DMS153 treated with DMSO at 0.1 percent for 48 hours (cell line): Measurements from ENCODE around the gene EIF4A3.
A peak's percentile ranks its signal among the peaks of the same experiment; 100 is the strongest.

Experiments
- DNase-seq: peaks from one replicate; lab custom pipeline; 2025; ENCODE audit not compliant: unreplicated experiment; lab: John Stamatoyannopoulos, UW

EIF4A3 gene

DNA sequence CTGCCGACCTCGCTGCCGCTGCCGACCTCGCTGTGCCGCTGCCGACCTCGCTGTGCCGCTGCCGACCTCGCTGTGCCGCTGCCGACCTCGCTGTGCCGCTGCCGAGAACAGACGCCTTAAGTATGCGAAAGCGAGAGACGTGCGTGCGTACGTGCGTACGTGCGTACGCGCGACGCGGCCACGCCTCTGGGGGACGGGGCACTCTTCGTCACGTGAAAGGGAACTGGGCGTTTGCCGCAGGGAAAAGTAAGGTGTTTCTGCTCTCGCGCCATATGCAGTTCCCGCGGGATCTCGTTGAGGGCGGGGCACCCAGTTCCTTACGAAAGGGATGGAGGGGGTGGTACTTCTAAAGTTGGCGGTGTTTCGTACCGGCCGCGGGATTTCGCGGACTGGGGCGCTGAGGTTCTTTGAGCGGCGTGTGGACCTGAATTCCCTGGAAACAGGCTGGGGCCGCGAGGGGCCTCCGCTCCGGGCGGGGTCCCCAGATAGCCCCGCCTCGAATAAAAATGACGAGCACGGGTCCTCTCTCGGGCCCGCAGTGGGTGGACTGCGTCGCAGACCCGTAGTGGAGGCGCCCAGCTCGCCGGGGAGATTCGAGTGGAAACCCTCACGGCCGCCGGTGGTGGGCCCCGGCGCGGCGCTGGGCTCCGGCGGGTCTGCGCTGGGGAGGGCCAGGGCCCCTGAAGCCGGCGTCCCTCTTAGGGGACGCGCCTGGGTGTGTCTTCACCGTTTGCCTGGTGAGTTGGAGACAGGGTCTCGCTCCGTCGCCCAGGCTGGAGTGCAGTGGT is at the start of gene EIF4A3:
Gene EIF4A3, minus strand, starts transcription at position 94 of the 788 bp plus-strand sequence. CDS start 167 bp downstream, outside the sequence.
- peak; percentile 97 for DNase-seq

DNA sequence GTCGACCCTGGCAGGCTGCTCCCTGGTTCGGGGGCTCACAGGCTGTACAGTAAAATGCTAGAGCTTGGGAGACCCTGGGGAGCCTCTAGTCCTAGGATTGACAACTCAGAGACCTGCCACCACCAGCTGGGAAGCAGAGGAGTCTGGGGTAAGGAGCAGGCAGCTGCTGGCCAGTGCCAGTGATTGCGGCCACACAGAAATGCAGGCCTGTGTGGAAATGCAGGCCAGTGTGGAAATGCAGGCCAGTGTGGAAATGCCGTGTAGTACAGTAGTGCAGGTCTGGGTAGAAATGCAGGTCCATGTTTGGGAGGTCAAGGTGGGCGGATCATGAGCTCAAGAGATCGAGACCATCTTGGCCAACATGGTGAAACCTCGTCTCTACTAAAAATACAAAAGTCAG is 49.7 kb upstream of the EIF4A3 start:
- DNase-seq = no peak

DNA sequence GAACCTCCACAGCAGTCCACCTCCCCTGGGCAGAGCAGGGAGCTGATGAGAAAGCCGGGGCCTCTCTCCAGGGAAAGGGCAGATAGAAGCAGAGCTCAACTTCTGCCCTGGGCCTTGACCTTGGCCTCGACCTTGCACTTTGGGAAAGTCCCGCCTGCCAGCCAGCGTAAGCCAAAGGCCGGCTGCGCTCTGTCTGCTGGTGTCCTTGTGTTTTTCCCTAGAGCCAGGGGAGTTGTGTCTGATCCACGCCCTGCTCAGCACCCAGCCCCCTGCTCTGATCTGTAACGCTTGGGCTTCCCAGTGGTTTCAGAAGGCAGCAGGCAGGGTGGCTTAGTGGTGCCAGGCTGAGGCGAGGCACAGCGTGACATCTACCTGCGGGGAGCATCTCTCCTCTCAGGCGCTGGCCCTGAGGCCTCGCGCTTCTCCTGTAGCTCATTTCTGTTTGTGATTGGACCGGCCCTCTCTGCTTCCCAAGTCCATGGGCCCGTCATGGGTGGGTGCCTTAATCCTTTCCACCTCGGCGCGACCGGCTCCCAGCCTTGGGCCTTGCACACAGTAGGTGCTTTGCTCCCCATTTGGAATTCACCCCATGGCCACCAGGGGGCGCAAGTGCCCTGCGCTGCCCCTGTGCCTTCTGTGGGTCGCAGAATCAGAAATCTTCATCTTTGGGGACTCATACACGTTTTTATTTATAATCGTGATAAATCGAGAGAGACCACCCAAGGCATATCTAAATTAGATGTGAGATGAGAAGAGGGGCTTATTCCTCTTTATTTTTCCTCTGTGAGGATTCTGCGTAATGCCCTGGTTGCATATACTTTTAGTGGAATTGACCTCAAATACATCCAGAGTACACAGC is 49.0 kb upstream of the EIF4A3 start:
- DNase-seq = no peak

DNA sequence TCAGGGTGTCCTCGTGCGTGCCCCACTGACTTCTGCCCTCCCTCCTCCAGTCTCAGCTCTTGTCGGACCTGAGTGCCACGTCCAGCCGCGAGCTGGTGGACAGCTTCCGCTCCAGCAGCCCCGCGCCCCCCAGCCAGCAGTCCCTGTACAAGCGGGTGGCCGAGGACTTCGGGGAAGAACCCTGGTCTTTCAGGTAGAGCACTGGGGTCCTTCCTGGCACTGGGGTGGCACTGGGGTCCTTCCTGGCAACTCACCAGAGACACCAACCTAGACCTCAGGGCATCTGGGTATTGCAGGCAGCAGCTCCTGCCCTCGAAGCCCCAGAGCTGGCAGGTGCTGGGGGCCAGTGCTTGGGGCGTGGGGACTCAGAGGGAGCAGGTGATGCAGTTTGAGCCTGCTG is 48.2 kb upstream of the EIF4A3 start:
- no peak for DNase-seq

DNA sequence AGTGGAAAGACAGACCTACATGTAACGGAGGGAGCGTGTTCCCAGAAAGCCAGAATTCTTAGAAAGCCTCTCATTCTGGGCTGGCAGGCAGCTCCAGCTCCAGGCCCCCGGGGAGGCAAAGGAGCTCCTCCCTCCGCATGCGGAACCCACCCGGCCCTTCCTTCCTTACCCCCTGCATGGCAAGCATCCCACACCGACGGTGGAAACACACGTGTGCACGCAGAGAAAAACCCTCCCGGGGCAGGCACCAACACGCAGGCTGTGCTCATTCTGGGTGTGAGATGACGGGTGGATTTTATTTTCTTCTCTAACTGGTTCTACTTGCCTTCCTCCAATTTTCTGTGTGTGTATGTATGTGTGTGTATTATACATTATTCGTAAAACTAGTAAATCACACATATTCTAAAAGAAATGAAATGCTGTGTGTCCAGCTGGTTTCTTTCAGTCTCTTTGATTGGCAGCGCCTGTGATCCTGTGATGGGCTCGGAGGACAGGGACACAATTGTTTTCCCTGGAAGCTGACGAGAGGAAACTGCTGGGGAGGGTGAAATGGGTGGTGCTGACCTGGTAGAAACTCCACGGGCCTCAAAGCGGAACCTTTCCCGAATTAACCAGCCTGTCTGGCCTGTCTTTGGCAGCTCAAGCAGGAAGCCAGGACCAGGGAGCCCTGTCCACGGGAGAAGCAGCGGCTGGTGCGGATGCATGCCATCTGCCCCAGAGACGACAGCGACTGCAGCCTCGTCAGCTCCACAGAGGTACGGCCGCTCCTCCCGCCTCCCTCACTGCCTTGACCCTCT is 45.1 kb upstream of the EIF4A3 start:
- DNase-seq = no peak

DNA sequence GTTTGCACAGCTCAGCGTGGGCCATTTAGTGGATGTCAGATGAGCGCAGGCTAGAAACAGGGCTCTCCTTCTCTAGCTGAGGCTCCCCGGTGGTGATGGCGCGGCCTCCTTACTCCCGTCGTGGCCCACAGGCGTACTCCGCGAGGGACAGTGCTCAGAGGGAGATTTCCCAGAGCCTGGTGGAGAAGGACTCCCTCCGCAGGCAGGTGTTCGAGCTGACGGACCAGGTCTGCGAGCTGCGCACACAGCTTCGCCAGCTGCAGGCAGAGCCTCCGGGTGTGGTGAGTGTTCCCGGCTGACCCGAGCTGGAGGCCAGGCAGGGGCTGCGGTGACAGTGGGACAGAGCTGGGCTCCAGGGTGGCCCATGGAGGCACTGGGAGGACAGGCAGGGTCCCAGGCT is 44.3 kb upstream of the EIF4A3 start:
- no peak for DNase-seq

DNA sequence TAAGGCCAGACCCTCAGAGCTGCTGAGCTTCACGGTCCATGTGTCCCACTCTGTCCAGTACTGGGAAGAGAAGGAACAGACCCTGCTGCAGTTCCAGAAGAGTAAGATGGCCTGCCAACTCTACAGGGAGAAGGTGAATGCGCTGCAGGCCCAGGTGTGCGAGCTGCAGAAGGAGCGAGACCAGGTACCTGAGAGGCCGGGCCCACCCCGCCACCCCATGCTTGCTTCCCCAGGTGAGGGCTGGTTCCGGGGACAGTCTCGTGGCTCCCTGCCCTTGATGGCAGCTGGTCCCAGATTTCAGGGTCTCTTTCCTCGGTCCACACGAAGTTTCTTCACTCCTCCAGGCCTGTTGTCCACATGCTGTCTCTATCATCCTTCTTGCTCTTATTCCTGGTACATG is 43.8 kb upstream of the EIF4A3 start:
- no peak for DNase-seq

DNA sequence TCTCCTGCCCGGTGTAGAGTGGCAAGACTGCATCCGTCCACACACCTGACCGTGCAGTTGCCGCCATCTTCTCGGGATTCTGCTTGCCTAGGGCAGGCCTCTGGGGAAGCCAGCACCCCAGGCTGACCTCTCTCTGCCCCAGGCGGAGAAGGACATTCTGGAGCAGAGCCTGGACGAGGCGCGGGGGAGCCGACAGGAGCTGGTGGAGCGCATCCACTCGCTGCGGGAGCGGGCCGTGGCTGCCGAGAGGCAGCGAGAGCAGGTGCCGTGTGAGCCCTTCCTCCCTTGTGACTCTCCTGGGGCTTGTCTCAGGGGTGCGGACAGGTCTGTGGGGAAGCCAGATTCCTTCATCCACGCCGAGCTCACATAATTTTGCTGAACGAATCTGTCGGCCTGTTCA is 42.7 kb upstream of the EIF4A3 start:
- DNase-seq = no peak

DNA sequence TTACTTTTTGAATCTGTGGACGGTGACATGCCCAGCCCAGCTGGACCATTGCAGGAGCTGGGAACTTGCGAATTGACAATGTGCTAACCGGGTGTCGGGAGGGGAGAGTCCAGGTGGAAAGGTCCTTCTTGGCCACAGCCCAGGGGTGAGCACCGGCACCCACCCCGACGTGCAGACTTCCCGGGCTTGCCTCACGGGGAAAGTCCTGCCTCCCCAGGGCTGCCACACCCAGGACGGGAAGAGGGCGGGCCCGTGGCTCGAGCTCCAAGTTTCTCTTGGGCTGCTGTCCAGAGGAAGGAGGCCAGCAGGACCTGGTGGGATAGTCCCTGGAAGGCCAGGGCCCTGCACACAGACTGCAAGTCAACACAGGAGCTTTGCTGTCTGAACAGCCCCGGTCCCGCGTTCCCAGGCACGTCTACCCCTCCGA is 40.6 kb upstream of the EIF4A3 start:
- DNase-seq = no peak

DNA sequence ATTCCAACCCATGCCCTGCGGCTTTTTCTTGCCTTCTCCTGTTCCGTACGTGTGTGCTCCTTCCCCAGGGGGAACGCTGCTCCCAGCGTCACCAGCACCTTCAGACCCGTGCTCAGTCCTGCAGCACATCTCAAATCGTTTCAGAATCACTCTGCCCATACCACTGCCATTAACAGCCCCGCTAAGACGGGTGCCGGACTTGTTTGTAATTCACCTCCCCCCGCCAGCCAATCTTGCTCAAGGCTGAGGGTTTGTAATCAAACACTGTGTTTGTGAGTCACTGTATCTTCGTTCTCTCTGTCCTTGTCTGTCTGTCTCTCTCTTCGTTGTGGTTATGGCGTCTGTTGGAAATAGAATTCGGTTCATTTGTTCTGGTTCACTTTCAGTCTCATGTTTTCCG is 40.2 kb upstream of the EIF4A3 start:
- no peak for DNase-seq

DNA sequence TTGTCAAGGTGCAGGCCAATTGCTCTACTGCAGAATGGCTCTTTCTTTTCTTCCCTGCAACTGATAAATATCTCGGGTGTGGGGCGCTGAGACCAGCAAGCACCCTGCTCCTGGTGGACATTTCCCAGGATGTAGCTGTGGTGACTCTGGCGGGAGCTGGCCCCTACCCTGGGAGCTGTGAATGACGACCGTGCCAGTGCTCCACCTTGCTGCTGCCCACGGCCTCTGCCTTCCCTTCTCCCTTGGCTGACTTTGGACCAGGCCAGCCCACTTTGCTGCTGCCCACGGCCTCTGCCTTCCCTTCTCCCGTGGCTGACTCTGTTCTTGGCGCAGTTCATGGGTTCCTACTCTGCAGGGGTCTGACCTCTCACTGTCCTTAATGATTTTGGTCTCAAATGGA is 39.0 kb upstream of the EIF4A3 start:
- no peak for DNase-seq

DNA sequence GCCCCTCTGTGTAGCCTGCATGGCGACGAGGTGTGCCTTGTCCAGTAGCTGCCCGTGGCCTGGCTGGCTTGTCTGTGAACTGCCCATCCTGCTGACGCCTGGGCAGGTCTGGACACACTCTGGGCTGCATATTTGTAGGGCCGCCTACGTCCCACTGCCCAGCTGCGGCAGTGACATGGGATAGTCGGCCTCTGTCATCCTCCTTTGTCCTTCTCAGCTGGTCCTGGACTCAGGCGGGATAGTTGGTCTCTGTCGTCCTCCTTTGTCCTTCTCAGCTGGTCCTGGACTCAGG is 37.4 kb upstream of the EIF4A3 start:
- DNase-seq = no peak

DNA sequence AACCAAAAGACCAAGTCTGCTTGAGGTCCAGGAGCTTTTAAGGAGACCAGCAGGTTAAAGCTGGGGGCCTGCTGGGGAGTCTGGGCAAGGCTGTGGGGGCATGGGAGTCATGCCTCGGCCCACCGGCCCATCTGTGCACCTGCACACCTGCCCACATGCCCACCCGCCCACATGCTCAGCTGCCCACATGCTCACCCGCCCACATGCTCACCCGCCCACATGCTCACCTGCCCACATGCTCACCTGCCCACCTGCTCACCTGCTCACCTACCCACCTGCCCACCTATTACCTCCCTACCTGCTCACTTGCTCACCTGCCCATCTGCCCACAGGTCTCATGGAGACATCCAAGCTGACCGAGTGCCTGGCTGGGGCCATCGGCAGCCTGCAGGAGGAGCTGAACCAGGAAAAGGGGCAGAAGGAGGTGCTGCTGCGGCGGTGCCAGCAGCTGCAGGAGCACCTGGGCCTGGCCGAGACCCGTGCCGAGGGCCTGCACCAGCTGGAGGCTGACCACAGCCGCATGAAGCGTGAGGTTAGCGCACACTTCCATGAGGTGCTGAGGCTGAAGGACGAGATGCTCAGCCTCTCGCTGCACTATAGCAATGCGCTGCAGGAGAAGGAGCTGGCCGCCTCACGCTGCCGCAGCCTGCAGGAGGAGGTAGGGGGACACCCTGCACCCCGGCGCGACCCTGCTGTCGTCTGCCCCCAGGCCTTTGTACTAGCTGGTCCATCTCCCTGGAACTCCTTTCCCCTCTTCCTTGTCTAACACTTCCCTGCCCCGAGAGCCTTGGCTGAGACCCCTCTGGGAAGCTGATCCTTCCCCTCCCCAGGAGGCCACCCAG is 36.9 kb upstream of the EIF4A3 start:
- DNase-seq = no peak

DNA sequence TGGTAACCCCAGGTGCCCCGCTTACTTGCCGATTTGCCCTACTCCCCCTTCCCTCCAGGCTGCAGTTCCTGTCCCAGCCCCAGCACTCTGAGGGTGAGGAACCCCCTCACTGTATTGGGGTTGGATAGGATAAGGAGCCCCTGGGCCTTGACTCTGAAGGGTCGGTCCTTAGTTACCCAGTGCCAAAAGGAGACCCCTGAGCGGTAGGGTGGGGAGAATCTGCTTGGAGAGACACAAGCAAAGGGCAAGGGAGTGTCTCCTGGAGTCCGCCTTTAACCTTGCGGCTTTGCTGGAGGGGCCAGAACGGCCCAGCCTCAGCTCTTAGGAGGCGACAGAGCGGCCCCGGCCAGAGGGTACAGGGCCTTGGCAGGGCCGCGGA is 35.9 kb upstream of the EIF4A3 start:
- no peak for DNase-seq

DNA sequence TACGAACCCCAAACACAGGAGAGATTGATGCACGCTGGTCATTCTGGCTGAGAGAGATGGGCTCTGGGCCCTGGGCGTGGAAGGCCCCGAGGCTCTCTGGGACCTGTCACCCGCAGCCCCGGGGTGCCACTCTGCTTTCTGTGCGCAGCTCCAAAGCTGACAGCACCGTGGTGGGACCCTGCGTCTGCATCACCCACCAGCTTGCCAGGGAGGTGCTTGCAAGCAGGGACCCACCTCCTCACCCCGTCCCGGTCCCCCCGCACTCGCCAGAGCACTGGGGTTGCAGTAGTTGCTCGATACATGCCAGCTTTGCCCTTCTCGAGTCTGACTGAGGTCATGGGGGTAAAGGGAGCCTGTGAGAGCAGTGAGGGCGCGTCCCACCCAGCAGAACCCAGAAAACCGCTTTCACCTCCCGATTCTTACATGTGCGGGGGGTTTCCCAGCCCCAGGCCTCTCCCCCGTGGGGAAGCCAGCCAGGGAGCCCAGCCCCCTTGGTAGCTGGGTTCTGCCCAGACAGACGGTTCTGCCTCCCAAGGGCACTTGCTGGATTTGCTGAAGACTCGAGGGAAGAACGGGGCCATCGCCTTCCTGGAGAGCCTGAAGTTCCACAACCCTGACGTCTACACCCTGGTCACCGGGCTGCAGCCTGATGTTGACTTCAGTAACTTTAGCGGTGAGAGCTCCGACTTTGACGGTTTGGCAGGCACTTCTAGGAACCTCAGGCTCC is 35.4 kb upstream of the EIF4A3 start:
- DNase-seq = no peak

DNA sequence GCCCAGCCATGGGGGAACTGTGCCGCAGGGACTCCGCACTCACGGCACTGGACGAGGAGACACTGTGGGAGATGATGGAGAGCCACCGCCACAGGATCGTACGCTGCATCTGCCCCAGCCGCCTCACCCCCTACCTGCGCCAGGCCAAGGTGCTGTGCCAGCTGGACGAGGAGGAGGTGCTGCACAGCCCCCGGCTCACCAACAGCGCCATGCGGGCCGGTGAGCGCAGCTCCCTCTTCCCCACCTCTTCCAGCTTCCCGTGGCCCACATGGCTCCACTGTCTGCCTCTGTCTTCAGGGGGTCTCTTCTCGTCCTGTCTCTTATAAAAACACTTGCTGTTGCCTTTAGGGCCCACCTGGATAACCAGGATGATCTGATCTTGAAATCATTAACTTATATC is 34.5 kb upstream of the EIF4A3 start:
- DNase-seq = no peak

DNA sequence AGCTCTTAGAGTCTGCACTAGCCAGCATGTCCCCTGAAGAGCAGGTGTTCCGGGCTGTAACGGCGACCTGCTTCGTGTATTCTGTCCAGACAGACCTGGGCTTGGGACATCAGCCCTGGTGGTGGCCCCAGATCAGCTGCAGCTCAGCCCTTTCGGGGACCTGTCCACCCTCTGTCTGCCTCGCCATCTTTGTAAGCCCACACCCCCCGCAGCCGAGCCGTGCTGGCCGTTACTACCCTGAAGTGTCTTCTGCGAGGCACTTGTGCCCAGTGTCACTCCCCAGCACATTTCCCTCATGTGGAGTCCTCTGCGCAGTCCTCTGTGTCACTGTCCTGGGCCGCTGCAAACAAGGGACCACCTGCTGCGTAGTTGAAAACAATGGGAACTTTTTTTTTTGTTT is 33.3 kb upstream of the EIF4A3 start:
- no peak for DNase-seq

DNA sequence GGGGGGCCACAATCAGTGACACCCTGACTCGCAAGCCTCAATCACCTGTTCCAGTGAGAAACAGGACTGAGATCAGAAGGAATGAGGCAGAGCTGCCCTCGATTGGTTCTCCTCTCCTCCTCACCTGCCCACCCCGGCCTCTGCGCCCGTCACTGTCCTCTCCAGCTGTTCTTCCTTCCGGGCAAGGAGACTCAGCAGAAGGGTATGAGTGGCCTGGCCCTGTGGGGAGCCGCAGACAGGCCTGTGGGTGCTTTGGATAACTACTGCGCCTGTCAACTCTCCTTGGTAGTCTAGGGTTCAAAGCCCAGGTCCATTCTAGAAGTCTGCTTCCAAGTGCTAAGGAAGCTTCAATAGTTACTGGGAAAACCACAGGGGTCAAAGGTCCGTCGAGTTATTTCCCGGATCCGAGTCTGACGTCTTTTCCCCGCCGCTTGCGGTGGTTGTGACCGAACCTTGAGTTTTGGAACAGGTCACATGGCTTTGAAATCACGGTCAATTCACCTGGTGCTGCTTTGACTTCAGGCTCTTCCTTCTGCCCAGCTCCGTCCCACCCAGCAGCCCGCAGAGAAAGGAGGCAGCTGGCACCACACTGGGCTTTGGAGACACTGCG is 31.2 kb upstream of the EIF4A3 start:
- no peak for DNase-seq

DNA sequence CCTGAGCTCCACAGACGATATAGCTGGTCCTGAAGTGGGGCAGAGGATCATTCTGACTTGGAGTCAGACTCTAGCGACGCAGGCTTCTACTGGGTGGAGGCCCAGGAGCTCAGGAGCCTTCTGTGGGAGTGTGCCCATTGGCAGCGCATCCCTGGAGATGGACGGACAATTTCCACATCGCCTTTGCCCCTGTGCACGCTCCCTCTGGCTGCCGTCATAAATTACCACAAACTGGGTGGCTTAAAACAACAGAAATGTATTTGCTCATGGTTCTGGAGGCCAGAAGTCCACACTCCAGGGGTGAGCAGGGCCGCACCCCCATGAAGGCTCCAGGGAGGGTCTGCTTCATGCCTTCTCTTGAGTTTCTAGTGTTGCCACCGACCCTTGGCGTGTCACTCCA is 29.8 kb upstream of the EIF4A3 start:
- DNase-seq = no peak

DNA sequence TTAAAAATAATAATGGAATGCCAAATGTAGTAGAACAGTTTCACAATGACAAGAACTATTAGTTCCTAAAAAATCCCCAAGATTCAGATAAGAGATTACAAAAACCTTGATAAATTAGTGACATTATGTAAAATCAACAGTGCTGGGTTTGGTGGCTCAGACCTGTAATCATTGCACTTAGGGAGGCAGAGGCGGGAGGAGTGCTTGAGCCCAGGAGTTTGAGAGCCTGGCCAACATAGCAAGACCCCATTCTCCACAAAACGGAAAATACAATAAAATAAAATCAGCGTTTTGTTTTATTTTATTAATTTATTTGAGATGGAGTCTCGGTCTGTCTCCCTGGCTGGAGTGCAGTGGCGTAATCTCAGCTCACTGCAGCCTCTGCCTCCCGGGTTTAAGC is 27.0 kb upstream of the EIF4A3 start:
- DNase-seq = no peak
